ENCODE measurements around the gene OR4E2.
"Not testable (repeated sequence)": the region's sequence is repeated elsewhere in the genome, so short reads cannot be mapped to it uniquely, and the experiment has no call there.

OR4E2 gene, protein sequence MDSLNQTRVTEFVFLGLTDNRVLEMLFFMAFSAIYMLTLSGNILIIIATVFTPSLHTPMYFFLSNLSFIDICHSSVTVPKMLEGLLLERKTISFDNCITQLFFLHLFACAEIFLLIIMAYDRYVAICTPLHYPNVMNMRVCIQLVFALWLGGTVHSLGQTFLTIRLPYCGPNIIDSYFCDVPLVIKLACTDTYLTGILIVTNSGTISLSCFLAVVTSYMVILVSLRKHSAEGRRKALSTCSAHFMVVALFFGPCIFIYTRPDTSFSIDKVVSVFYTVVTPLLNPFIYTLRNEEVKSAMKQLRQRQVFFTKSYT

DNA sequence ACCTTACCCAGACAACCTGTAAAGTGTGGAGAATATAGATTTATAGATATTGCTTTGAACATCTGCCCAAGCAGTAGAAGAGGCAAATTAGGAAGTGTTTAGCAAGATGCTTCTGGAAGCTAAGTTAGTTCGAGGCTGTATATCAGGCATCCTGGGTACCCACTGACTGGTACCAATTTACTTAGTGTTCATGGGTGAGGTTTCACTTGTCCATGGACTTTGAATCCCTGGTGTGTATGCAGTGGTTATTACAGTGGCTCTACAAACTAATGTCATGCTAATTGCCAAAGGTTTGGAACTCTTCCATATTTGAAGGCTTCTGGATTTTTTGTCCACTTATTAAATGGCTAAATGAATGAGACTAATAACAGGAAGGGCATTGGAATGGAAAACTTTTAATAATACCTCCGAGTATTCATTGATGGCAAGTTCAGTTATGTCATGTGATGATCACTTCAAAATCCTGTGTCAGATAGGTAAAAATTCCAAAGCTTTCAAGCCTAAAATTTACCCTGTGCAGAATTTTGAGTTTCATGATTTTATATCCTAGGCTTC is at the start of gene OR4E2:
Gene OR4E2, plus strand, starts transcription at position 505 of the 555 bp plus-strand sequence. CDS start 11,248 bp downstream, outside the sequence.
- DNase-seq (ENCODE audit: low read depth), result no peak

DNA sequence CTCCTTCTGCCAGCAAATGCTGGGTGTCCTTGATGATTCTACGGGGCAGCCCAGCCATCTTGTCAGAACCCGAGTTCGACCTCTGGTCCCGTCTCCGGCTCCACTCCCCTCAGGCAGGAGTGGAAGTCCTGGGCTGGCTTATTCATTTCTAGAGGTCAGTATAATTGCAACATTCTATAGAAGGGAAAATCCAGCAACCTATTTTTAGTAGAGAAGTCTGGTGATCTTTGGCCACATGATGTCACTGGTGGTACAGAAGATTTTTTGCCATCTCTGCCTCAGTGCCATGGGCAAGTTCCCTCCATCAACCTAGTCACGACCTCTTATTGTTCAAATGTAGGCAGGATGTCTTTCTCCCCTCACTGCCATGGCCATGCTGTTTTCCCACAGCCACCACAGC is 41.3 kb upstream of the OR4E2 start:
- no peak for DNase-seq (ENCODE audit: low read depth)

DNA sequence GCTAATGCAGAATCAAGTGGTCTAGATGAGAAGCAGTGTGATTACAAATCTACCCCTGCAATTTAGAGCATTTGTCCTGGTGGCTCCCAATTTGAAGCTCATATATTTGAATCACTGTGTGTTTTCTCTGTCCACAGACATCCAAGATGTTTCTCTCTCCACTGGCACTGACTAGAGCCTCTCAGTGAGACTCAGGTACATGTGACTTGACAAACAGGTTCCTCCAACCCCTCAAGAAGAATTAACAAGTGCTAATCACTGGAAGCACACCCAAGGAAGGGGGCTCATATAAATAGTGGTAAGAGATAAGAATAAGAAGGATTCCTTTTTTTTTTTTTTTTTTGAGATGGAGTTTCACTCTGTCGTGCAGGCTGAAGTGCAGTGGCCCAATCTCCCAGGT is 39.4 kb upstream of the OR4E2 start:
- no peak for DNase-seq (ENCODE audit: low read depth)

DNA sequence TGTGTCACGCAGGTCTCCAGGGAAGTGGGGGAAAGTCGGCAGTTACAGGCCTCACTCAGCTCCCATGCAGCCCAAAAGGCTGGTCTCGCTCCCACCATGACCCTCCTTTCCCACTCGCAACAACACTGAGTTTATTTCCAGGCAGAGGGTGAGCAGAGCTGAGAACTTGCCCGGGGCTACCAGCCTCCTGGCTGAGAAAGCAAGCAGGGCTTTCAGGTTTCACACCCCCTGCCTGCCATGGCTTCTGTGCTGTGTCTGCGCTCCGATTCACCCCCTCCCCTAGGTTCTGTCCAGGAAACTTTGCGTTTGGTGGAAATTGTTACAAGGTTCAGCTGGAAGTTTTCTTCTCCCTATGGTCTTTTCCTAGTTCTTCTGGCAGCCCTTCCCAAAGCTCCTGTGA is 36.0 kb upstream of the OR4E2 start:
- DNase-seq (ENCODE audit: low read depth), result no peak

DNA sequence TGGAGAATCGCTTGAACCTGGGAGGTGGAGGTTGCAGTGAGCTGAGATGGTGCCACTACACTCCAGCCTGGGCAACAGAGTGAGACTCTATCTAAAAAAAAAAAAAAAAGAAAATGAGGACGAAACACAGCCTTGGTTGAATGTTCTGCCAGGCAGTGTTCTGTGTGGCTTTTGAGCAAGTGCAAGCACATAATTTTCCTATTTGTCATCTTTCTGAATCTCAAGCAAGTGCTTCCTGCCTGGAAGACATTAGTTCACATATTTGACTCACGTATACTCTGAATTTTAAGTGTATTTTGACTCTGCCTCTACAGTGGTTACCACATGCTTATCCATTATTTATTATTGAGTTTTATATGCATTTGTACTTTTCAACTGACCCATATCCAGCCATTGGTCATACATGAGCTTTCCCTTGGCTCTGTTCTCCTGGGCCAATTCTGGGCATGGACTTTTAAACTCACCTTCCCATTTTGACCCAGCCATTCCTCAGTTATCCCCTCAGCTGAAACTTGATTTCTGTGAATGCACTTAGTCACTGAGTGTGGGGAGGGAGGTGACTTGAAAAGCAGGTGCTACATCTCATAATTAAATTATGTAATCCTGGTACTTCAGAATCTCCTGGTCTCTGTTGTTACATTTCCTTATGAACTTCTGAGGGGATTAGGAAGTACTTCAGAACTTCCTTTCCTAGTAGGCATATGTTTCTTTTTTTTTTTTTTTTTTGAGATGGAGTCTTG is 27.0 kb upstream of the OR4E2 start:
- no peak for DNase-seq (ENCODE audit: low read depth)

DNA sequence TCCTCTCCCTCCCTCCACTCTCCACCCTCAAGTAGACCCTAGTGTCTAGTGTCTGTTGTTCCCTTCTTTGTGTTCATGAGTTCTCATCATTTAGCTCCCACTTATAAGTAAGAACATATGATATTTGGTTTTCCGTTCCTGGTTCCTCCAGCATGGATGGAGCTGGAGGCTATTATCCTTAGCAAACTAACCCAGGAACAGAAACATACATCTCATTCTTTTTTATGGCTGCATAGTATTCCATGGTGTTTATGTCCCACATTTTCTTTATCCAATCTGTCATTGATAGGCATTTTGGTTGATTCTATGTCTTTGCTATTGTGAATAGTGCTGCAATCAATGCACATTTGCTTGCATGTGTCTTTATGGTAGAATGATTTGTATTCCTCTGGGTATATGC is 23.1 kb upstream of the OR4E2 start:
- not testable (repeated sequence) for DNase-seq (ENCODE audit: low read depth)

DNA sequence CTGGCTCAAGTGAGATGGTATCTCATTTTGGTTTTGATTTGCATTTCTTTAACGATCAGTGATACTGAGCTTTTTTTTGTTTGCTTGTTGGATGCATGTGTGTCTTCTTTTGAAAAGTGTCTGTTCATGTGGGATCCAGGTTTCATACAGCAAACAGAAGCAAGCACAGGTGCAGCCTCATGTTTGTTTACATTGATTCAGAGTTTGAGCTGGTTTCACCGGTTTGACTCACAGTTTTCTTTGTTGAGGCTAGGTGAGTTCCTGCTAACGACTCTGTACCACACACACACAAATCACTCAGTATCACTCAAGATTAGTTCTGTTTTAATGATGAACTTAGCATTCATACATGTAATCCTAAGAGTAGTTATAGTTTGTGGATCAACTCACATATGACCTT is 22.6 kb upstream of the OR4E2 start:
- no peak for DNase-seq (ENCODE audit: low read depth)

DNA sequence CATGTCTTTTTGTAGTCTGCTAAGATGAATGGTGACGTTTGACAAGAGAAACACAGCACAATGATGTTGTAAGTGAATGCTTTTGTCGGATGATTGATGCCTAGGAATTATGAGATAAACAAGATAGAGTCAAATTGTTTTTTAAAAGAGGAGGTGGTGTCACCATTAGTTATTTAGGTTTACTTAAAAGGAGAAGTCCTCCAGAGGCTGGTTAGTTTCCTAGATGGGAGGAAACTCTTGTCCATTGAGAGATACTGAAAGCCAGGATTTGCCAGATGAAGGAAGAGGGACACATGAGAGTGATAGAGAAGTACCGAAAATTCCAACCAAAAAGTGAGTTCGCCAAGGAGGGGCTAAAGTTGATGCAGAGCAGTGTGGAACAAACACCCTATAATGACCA is 18.8 kb upstream of the OR4E2 start, which contains the start of gene OR10G2:
Gene OR10G2, minus strand, starts transcription at position 101 of the 400 bp plus-strand sequence. Its CDS starts 98 bp downstream, at position 3.
- DNase-seq (ENCODE audit: low read depth), result no peak

DNA sequence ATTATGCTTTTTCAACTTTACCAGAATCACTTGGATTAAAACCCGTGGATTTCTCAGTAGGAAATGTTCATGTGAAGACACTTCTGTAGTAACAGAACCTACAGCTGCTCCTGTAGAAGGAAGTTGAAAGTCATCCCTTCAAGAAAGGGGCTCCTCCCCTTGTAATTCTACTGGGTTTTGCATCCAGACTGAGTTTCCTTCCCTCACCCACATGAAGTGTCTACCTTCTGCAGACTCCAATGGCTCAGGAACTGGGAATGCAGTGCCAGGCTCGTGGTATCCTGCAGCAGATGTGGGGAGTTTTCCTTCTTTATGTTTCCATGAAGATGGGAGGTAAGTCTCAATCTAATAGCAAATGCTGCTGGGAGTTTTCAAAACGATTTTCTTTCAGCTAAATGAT is 11.0 kb upstream of the OR4E2 start:
- DNase-seq (ENCODE audit: low read depth), result no peak

DNA sequence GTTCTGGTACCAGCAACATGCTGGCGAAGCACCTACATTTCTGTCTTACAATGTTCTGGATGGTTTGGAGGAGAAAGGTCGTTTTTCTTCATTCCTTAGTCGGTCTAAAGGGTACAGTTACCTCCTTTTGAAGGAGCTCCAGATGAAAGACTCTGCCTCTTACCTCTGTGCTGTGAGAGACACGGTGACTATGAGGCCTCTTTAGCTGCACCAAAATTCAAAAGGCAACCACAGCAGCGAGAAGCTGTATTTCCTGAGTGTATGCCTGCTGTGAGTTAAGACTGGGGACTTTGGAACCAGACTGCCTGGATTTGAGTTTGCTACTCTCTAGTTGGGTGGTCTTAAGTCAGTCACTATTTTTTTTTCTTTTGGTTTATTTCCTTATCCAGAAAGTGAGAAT is 10.2 kb upstream of the OR4E2 start:
- no peak for DNase-seq (ENCODE audit: low read depth)

DNA sequence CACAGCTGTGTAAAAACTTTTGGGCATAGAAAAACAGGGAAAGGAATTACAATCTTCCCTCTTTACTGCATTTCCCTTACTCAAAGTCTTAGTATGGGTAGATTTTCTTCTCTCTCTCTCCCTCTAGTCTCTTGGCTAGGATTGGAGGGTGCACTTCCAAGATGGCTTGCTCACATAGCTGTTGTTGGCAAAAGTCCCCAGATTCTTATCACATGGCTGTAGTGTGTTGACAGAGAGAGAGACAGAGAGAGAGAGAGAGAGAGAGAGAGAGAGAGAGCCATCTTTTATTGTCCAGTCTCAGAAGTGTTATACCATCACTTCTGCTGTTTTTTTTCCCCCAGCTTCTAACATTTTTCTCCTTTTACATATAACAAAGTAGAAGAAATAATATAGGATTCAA is 6.3 kb upstream of the OR4E2 start:
- DNase-seq (ENCODE audit: low read depth), result no peak

DNA sequence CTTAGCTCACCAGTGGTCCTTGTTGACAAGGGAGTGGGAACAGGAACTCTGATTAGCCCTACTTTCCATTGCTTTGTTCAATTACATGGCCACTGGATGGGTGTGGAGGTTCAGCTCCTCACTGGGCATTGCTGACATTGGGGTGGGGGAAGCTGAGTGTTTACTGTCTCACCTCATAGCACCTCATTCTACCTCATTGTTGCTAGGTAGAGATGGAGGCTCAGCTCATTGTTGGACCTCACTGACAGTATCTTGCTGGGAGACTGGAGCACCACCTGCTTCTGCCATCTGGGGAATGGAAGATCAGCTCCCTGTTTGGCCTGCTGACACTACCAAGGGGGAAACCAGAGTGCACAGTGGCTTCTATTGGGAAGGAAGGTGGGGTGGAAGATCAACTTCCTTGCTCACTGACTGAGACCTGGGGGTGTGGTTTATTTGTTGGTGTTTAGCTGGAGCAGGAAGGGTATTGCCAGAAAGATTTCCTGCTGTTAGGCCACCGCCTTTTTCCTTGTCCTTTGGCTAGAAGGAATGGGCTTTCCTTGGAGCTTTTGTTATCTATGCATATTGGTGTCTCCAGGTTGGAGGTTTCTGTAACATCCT is 1.3 kb upstream of the OR4E2 start:
- DNase-seq (ENCODE audit: low read depth), result no peak

DNA sequence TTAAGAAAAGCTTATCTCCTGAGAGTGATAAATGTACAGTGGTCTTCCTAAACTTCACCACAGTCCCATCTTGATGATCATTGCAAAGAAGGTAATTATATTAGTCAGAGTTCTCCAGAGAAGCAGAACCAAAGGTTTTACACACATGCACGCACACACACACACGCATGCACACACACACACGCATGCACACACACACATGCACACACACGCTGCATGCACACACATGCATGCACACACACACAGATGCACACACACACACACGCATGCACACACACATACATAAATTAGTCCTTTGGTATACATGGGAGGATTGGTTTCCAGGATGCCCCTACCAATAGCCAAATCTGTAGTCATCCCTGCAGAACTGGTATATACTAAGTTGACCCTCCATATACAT is 580 bp downstream of the OR4E2 start:
- no peak for DNase-seq (ENCODE audit: low read depth)

DNA sequence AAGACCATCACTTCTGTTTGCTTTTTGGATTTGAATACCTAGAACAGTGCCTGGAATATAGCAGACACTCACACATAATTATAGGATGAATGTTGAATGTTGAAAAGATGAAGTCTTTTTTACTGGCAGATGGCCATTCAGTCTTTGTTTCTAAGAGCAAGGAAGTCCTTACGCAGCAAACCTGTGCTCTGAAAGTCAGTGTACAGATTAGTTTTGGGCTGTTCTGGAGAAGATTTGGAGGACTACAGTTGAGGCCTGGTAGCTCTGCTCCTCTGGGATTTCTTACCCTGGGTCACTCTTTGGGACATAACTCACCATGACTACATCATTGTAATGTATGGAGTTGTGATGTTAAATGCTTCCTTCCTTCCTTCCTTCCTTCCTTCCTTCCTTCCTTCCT is 3.3 kb downstream of the OR4E2 start:
- no peak for DNase-seq (ENCODE audit: low read depth)

DNA sequence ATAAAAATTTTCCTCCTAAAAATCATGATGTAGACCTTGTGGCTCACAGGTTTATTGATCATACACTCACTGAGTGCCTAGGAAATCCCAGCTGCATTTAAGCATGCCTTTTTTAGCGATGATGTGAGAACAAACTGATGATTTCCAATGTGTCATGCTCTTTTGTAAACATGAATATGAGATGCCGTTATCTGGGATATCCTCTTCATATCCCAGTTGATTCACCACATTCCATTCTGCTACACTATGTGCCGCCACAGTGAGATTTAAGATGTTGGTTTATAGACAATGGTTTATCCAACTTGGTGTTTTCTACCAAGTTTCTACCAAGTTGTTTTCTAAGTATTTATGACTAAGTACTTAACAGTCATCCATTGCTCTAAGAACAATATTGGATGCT is 14.7 kb downstream of the OR4E2 start:
- DNase-seq (ENCODE audit: low read depth), result no peak

DNA sequence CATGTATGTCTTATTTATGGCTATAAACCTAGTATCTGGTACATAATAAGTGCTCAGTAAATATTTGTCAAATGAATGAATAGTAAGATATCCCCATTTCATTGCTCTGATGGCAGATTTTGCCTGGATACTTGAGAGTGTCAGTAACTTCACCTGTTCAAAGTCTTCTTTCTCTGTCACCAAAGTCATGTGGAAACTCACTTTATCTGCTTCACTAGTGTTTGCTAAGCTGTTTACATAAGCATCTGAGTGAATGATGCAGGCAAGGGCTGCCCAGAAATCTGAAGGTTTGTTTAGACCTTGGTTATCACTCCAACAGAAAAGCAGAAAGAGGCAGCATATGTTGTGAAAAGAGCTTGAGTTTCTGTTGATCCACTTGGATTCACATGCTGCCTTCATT is 15.6 kb downstream of the OR4E2 start:
- DNase-seq (ENCODE audit: low read depth), result no peak

DNA sequence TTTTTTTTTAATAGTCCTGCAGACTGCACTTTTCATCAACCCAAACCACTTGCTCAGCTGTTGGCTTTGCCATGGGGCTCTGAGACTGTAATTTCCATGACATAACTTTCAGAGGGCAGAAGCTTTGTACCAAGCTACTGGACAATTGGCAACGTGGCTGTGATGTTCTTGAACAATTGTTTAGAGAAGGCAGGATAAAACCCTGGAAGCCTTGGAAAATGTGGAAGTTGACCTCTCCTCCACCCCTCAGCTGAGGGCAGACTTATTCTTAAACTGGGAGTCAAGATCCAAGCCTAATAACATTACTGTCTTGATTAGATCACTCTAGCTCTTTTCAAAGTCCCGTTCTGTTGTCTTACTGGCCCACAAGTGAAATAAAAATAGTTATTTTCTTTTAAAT is 17.7 kb downstream of the OR4E2 start:
- DNase-seq (ENCODE audit: low read depth), result no peak

DNA sequence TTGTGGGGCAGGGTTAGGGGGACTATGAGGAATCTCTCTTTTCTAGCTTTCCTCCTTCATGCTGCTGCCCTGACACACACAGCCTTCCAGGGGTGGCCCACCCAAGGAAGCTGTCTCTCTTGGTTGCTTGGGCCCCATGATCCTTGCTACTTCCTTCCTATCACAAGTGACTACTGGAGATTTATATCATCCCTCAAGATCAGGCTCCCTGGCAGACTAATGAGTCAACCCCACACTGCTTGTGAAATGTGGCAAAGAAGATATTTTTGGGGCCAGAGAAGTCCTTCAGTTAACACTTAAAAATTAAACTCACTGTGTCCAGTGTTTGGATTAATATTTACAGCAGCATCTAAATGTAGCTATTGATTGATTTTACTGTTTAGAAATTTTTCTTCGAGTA is 18.5 kb downstream of the OR4E2 start:
- no peak for DNase-seq (ENCODE audit: low read depth)

DNA sequence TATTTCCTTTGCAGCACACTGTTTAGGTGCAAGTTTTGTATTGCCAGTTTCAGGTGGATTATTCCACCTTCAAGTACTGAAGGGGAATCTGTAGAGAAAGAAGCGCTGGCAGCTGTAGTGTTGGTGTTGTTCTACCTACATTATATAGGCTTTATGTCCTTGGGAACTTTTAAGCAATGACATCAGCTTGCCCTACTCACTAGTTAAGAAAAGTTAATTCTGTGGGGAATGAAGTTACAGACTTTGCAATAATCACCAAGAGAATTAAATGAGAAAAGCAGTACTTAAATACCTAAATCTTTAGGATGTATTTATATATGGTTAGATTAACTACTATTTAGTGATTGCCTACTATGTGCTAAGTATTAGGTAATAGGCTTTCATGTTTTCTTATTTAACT is 20.1 kb downstream of the OR4E2 start, which contains the start of gene OR4E1:
Gene OR4E1, minus strand, starts transcription at position 101 of the 400 bp plus-strand sequence. CDS start 2,883 bp downstream, outside the sequence.
- DNase-seq (ENCODE audit: low read depth), result no peak

DNA sequence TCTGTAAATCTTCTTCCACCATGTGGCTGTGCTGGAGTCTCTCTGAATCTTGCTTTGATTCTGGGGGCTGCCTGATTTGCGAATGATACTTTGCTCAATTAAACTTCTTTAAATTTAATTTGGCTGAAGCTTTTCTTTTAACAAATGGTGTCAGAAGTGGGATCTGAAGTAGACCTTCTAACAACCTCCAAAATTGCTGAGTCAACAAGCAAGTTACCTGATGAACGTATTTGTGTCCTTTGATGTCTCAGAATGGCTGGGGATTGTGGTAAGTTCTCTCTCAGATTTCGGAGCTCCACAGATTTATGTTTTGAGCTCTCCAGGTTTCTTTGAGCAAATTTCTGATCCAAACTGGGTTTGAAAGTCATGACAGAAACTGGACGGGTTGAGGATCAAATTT is 21.9 kb downstream of the OR4E2 start:
- DNase-seq (ENCODE audit: low read depth), result no peak

DNA sequence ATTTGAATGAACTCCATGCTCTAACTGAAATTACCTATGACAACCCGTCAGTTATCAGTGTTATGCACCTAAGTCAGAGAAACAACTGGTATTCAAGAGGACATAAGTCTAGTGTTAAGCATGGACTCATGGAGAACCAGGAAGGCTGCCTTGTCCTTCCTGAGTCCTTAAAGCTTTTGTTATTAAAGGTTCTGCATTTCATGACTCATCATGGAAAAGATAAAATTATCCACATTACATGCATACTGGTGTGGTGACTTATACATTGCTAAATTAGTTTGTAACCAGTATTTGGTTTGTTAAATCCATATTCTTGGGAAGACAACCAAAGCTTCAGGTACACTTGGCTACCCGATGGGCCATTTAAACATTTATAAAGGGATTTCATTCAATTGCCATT is 26.4 kb downstream of the OR4E2 start:
- DNase-seq (ENCODE audit: low read depth), result no peak

DNA sequence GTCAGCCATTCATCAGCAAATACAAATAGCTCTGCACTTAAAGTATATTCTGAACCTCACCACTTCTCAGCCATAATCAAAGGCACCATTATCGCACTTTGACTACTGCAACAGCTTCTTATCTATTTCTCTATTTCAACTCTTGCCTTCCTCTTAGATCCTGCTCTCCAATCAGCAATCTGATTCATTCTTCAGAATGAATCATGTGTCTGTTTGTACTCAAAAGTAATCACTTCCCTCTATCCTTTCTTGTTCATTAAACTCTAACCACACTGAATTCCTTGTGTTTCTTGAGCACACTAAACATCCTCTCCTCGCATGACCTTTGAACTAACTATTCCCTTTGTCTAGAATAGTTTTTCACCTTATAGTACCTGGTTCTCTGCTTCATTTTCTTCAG is 32.8 kb downstream of the OR4E2 start:
- DNase-seq (ENCODE audit: low read depth), result no peak

DNA sequence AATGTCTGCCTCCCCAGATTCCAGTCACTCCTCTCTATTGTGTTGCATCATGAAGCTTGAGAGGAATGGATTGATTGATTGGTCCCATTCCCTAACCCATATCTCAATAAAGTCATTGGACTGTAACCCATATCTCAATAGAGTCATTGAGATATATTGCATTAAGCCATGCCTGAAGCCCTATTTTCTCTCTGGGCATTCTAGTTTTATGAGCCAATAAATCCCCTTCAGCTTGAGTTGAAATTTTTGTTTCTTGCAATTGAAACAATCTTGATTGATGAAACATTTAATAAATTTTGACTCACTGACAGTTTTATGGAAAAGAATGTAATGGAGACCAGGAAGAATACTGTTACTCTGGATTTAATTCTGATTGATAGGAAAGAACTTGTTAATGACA is 40.8 kb downstream of the OR4E2 start:
- DNase-seq (ENCODE audit: low read depth), result no peak
